GM12878 (cell line): ENCODE results near the gene RPS27L. TPM values are rescaled to one million over a fixed set of nuclear protein-coding genes. Genes with fewer than 3 reads are reported as not detected.

ENCODE experiments used
- ATF7 ChIP-seq: fragments of 450-650 bp; IDR thresholded peaks from 2 replicates; pipeline ENCODE4 v1.6.1; 2016; ENCODE audit warnings: low read depth, mild to moderate bottlenecking
- CHD4 ChIP-seq: fragments of 200-600 bp; sonication (generic); IDR thresholded peaks from 2 replicates; pipeline ENCODE4 v1.6.1; 2016; ENCODE audit warnings: mild to moderate bottlenecking
- EED ChIP-seq: sonication (generic); IDR thresholded peaks from 2 replicates; pipeline ENCODE4 v1.6.1; 2016; ENCODE audit warnings: antibody characterized with exemption, low read depth
- RAD21 ChIP-seq: IDR thresholded peaks from 2 replicates; pipeline ENCODE4 v1.6.1; 2011; ENCODE audit warnings: mild to moderate bottlenecking, low read depth, low read length, moderate library complexity; ENCODE audit not compliant: insufficient read depth
- RUNX3 ChIP-seq: IDR thresholded peaks from 2 replicates; pipeline ENCODE4 v1.6.1; 2012; ENCODE audit warnings: low read length, inconsistent platforms
- SMARCA5 ChIP-seq: fragments of 450-650 bp; IDR thresholded peaks from 2 replicates; pipeline ENCODE4 v1.6.1; 2017; ENCODE audit warnings: mild to moderate bottlenecking
- TCF12 ChIP-seq: IDR thresholded peaks from 2 replicates; pipeline ENCODE4 v1.6.1; 2011; ENCODE audit warnings: low read depth, mild to moderate bottlenecking, low read length
- polyA plus RNA-seq, 11 experiments: library from polyadenylated mRNA; depleted of rRNA in 4 of 11; unstranded in 6 of 11; stranded (reverse) in 5 of 11; fragments of >200 nt; fragmentation: Nextera tagmentation in 4 of 11; fragmentation: Illumina TruSeq in 1 of 11; extraction: Ambion mirVana in 4 of 11; extraction: Trizol in 1 of 11; gene quantifications; 1 replicate in 1 of 11; 2 replicates in 10 of 11; pipeline versions ENCODE4 v1.2.1 to v1.2.3, GENCODE V29; 2011 to 2016; ENCODE audit warnings: inconsistent platforms in 2 of 11, missing spikeins in 2 of 11, low read depth in 1 of 11
- total RNA-seq, 4 experiments: library from RNA; depleted of rRNA in 3 of 4; stranded (reverse); fragments of >200 nt in 3 of 4; fragmentation: Illumina TruSeq in 1 of 4; extraction: Trizol in 1 of 4; gene quantifications; 2 replicates each; pipeline versions ENCODE4 v1.2.1 to v1.2.3, GENCODE V29; 2013 to 2021
- TF ChIP-seq, protein P1 (sequence below), 3 experiments: IDR thresholded peaks in 2 of 3; conservative IDR thresholded peaks in 1 of 3; 2 replicates each; pipeline ENCODE4 v1.5.1; 2011; ENCODE audit warnings: low read depth in 3 of 3, low read length in 3 of 3, mild to moderate bottlenecking in 3 of 3, control low read depth in 2 of 3, moderate library complexity in 2 of 3, inconsistent platforms in 1 of 3, mixed read lengths in 1 of 3; ENCODE audit not compliant: control insufficient read depth in 2 of 3, insufficient read depth in 1 of 3; ENCODE audit errors: extremely low read depth in 1 of 3
- TF ChIP-seq, protein P2 (sequence below): fragments of 450-650 bp; IDR thresholded peaks from 2 replicates; pipeline ENCODE4 v1.6.1; 2017; ENCODE audit warnings: borderline replicate concordance

The RPS27L gene
- total and polyA plus RNA-seq, 10 of the 15 experiments (the other 5 are each of a cell fraction or from before 2014, with no cell fraction given), result 133 to 970 (median 220) TPM

DNA sequence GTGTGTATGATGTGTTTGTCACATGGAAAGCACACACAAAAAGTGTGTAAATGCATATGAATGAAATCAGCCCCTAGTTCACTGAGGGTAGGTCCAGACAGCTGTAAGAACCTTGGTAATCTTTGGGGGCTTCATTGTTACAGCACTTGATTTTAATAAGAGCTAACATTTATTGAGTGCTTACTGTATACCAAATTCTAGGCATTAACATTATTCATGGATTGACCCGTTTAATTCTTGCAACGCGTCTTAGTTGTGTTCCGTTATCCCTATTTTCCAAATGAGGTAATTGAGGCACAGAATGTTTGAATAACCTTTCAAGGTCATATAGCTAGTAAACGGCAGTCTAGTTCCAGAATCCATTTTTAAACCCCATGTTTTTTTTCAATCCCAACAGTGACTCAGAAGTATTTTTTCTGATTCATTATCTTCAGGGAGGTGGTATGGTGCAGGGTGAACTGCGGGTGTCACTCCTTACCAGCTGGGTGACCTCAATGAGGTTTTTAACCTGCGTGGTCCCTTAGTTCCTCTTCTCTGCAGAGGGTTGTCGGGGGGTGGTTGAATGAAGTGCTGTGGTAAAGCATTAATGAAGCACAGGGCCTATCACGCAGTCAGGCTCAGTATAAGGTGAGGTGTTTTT, 46.3 kb upstream of the RPS27L start (continued):
- TF ChIP-seq, protein P1, sequence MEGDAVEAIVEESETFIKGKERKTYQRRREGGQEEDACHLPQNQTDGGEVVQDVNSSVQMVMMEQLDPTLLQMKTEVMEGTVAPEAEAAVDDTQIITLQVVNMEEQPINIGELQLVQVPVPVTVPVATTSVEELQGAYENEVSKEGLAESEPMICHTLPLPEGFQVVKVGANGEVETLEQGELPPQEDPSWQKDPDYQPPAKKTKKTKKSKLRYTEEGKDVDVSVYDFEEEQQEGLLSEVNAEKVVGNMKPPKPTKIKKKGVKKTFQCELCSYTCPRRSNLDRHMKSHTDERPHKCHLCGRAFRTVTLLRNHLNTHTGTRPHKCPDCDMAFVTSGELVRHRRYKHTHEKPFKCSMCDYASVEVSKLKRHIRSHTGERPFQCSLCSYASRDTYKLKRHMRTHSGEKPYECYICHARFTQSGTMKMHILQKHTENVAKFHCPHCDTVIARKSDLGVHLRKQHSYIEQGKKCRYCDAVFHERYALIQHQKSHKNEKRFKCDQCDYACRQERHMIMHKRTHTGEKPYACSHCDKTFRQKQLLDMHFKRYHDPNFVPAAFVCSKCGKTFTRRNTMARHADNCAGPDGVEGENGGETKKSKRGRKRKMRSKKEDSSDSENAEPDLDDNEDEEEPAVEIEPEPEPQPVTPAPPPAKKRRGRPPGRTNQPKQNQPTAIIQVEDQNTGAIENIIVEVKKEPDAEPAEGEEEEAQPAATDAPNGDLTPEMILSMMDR (IDR thresholded peaks at IDR 0.05 in 2 of 3, conservative IDR thresholded peaks at IDR 0.05 in 1 of 3; ENCODE audit: control insufficient read depth in 2 of 3, extremely low read depth in 1 of 3, insufficient read depth in 1 of 3, low read depth in 3 of 3, low read length in 3 of 3), result peak in 2 of 3 experiments; percentile 6 to 8; a peak in 1 of 6 replicates
- peak; percentile 16; the same call in 1 of the 2 replicates for TF ChIP-seq SMARCA5
- TF ChIP-seq EED, result 0 out of 2 replicates have a peak, but pooled peaks have one; percentile 21
- TF ChIP-seq, protein P2, sequence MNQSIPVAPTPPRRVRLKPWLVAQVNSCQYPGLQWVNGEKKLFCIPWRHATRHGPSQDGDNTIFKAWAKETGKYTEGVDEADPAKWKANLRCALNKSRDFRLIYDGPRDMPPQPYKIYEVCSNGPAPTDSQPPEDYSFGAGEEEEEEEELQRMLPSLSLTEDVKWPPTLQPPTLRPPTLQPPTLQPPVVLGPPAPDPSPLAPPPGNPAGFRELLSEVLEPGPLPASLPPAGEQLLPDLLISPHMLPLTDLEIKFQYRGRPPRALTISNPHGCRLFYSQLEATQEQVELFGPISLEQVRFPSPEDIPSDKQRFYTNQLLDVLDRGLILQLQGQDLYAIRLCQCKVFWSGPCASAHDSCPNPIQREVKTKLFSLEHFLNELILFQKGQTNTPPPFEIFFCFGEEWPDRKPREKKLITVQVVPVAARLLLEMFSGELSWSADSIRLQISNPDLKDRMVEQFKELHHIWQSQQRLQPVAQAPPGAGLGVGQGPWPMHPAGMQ, result peak; percentile 57; the same call in 1 of the 2 replicates
- TF ChIP-seq RUNX3, result peak; percentile 83
- TF ChIP-seq ATF7, result 0 out of 2 replicates have a peak, but pooled peaks have one; percentile 24
- peak; percentile 53; the same call in 1 of the 2 replicates for TF ChIP-seq RAD21
- TF ChIP-seq CHD4, result no peak
- TF ChIP-seq TCF12, result 0 out of 2 replicates have a peak, but pooled peaks have one; percentile 44
